Measurements from ENCODE around the gene TK2. TPM values are rescaled to one million over a fixed set of nuclear protein-coding genes. Genes with fewer than 3 reads are reported as not detected.
A peak's percentile ranks its signal among the peaks of the same experiment; 100 is the strongest.

Gene TK2
- total and polyA plus RNA-seq, 7 experiments from 2014 or later: 3.5 to 19.8 (median 6.4) TPM

DNA sequence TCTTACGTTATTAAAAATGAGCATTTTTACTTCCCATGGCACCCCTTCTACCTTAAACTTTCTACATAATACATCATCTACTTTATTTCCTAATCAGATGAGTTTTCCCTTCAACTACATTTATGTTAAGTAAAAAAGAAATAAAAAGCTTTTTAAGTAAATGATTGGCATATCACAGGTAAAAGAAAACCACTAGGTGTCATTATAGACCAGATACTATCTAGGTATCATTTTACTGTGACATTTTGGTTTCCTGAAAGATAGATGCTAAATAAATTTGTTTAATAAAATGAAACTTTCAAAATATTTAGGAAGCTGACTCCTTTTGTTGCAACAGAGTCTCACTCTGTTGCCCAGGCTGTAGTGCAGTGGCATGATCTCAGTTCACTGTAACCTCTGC lies 12.5 kb upstream of the TK2 start:
- peaks cover 31 to 67% (median 41%) of the 10 kb centered on the region in 7 donors for H3K4me1 Mint-ChIP-seq
- ChIA-PET CTCF (interaction anchor here (0.5 to 4.2 kb wide), 21 partner anchors 8 to 313 kb away, joined by 3 to 26 read pairs (median 5); partner anchors contain the start of genes CKLF, CMTM3 and TK2), POLR2A (interaction anchor here (1.1 to 3.6 kb wide), 3 partner anchors 10 to 46 kb away, joined by 3 to 28 read pairs (median 18); partner anchors contain the start of genes CKLF and CMTM3)
- no peak overlapping the region for H3K4me3 ChIP-seq (ENCODE audit: low read length)
- peaks cover 4 to 45% (median 6%) of the 10 kb centered on the region in 3 experiments for H3K36me3 ChIP-seq (ENCODE audit: control insufficient read depth in 2 of 3, insufficient read depth in 3 of 3, low read length in 3 of 3)
- peaks cover 22 to 46% of the 10 kb centered on the region in 2 donors for H3K4me1 ChIP-seq (ENCODE audit: control insufficient read depth in 2 of 2, insufficient read depth in 2 of 2, low read length in 2 of 2)
- H3K9me3 Mint-ChIP-seq: peaks cover 0 to 4% (median 0%) of the 10 kb centered on the region in 11 donors
- H3K9me3 ChIP-seq (ENCODE audit: control insufficient read depth in 2 of 3, low read length in 3 of 3): no peaks in the 10 kb centered on the region
- H3K27me3 Mint-ChIP-seq: no peaks in the 10 kb centered on the region
- no peak overlapping the region for H3K4me3 Mint-ChIP-seq
- intact Hi-C loops (cut with micrococcal nuclease): loop anchor here (1.0 to 5.0 kb wide), 8 partner anchors 14 to 306 kb away; partner anchors contain the start of genes CMTM3 (in 2 of the 2) and DYNC1LI2 (in 1 of the 2)
- no peaks in the 10 kb centered on the region for H3K27me3 ChIP-seq (ENCODE audit: control insufficient read depth in 2 of 2, insufficient read depth in 2 of 2, low read length in 2 of 2)
- ATAC-seq: peak; percentile 60
- peak overlapping the region in 5 of 9 donors; percentile 14 to 71 (median 26) for H3K27ac Mint-ChIP-seq
- peaks cover 1 to 55% (median 14%) of the 10 kb centered on the region in 5 donors for H3K36me3 Mint-ChIP-seq
- peak in 4 of 9 donors; percentile 21 to 53 (median 34) for DNase-seq
- no peak overlapping the region for H3K27ac ChIP-seq (ENCODE audit: low read depth, low read length)

DNA sequence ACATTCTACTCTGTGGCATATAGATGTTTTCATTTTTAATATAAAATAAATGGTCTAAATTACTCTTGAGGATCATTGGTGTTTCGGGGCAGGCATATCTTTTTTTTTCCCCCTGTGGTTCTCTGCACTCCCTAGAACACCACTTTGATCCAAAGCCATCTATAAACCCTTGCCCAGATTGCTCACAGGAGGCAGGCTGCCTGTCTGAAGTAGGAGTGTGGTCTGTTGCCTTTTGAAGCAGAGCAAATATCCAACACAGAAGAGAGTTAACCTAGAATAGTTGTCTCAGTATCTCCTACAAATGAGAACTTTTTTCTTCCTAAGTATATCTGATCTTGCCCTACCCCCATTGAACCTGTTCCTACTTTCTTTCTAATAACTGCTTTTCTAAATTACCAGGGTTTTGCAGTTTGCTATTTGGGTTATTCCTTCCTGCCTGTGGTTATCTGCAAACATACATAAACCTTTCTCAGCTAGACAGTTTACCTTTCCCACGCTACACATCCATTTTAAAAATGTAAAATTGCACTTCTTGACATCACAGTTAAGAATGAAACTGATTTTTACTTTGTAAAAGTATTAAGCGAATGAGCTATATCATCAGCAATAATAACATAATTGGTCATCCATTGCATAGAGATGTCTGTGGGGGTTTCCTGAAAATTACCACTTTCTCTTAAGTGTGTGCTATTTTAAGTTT lies 11.6 kb upstream of the TK2 start:
- Mint-ChIP-seq H3K4me3 (peak overlapping the region in 1 of 10 donors; percentile 63), H3K27ac (peak overlapping the region; percentile 12 to 89 (median 71)), H3K36me3 (peaks cover 4 to 47% (median 11%) of the 10 kb centered on the region in 5 donors), H3K4me1 (peaks cover 34 to 67% (median 47%) of the 10 kb centered on the region in 7 donors), H3K27me3 (no peaks in the 10 kb centered on the region), H3K9me3 (no peaks in the 10 kb centered on the region)
- ChIA-PET CTCF (interaction anchor here (0.5 to 4.2 kb wide), 13 partner anchors 10 to 314 kb away, joined by 3 to 26 read pairs (median 5); partner anchors contain the start of genes CKLF, CMTM3 and TK2), POLR2A (interaction anchor here (3.4 to 3.6 kb wide), 2 partner anchors 9 to 42 kb away, joined by 18 to 28 read pairs; partner anchors contain the start of genes CKLF and CMTM3)
- H3K27ac ChIP-seq (ENCODE audit: low read depth, low read length): peak overlapping the region; percentile 37
- H3K9me3 ChIP-seq (ENCODE audit: control insufficient read depth in 2 of 3, low read length in 3 of 3): no peaks in the 10 kb centered on the region
- intact Hi-C loops (cut with micrococcal nuclease): loop anchor here (1.0 to 5.0 kb wide), 8 partner anchors 15 to 307 kb away; partner anchors contain the start of genes CMTM3 (in 2 of the 2) and DYNC1LI2 (in 1 of the 2)
- H3K36me3 ChIP-seq (ENCODE audit: control insufficient read depth in 2 of 3, insufficient read depth in 3 of 3, low read length in 3 of 3): peaks cover 4 to 39% (median 6%) of the 10 kb centered on the region in 3 experiments
- H3K4me3 ChIP-seq (ENCODE audit: low read length): no peak overlapping the region
- ATAC-seq: no peak
- no peaks in the 10 kb centered on the region for H3K27me3 ChIP-seq (ENCODE audit: control insufficient read depth in 2 of 2, insufficient read depth in 2 of 2, low read length in 2 of 2)
- DNase-seq: no peak
- H3K4me1 ChIP-seq (ENCODE audit: control insufficient read depth in 2 of 2, insufficient read depth in 2 of 2, low read length in 2 of 2): peaks cover 22 to 53% of the 10 kb centered on the region in 2 donors

- no peak overlapping the region for H3K4me3 ChIP-seq (ENCODE audit: low read length)
- no peaks in the 10 kb centered on the region for H3K9me3 ChIP-seq (ENCODE audit: control insufficient read depth in 2 of 3, low read length in 3 of 3)
- DNase-seq: no peak
- POLR2A ChIA-PET: interaction anchor here (0.7 to 0.8 kb wide), 3 partner anchors 9 to 35 kb away, joined by 3 to 4 read pairs (median 3); no protein-coding TSS in a partner anchor
- no peaks in the 10 kb centered on the region for H3K9me3 Mint-ChIP-seq
- peaks cover 46 to 82% (median 61%) of the 10 kb centered on the region in 7 donors for H3K4me1 Mint-ChIP-seq
- CTCF ChIA-PET: interaction anchor here (0.6 to 1.8 kb wide), 9 partner anchors 12 to 153 kb away, joined by 3 to 5 read pairs (median 4); no protein-coding TSS in a partner anchor
- H3K36me3 Mint-ChIP-seq: peaks cover 0 to 47% (median 4%) of the 10 kb centered on the region in 5 donors
- peak overlapping the region in 2 of 10 donors; percentile 7 to 49 for H3K4me3 Mint-ChIP-seq
- H3K27ac ChIP-seq (ENCODE audit: low read depth, low read length): no peak overlapping the region
- peaks cover 24 to 62% of the 10 kb centered on the region in 2 donors for H3K4me1 ChIP-seq (ENCODE audit: control insufficient read depth in 2 of 2, insufficient read depth in 2 of 2, low read length in 2 of 2)
- H3K27me3 Mint-ChIP-seq: no peaks in the 10 kb centered on the region
- intact Hi-C loops (cut with micrococcal nuclease): loop anchor here (1.0 to 5.0 kb wide), 3 partner anchors 12 to 192 kb away; partner anchors contain the start of gene DYNC1LI2 (in 1 of the 2)
- no peak for ATAC-seq
- no peaks in the 10 kb centered on the region for H3K27me3 ChIP-seq (ENCODE audit: control insufficient read depth in 2 of 2, insufficient read depth in 2 of 2, low read length in 2 of 2)
- H3K27ac Mint-ChIP-seq: peak overlapping the region; percentile 29 to 90 (median 58)
- peaks cover 0 to 27% (median 4%) of the 10 kb centered on the region in 3 experiments for H3K36me3 ChIP-seq (ENCODE audit: control insufficient read depth in 2 of 3, insufficient read depth in 3 of 3, low read length in 3 of 3)
Measured at GRCh38 chr16:66560107-66560506, 10.2 kb upstream of the TK2 start.

DNA sequence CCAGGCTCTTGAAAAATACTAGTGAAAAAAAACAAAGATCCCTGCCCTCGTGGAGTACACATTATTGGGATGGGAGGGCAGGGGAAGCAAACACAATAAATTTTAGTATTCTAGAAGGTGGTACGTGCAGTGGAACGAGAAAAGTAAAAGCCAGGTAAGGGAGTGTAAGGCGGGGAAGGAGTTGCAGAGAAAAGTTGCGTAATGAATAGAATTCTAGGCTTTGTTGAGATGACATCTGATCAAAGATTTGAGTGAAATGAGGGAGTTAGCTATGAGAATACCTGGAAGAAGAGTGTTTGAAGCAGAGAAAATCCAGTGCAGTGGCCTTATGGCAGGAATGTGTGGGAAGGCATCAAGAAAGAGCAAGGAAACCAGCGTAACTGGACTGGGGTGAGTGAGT lies 4.6 kb upstream of the TK2 start:
- no peak for ATAC-seq
- DNase-seq: no peak
- Mint-ChIP-seq H3K9me3 (peaks cover 0 to 7% (median 0%) of the 10 kb centered on the region in 11 donors), H3K27me3 (peaks cover 0 to 2% (median 0%) of the 10 kb centered on the region in 5 donors), H3K27ac (peak overlapping the region in 7 of 9 donors; percentile 20 to 97 (median 89)), H3K36me3 (peaks cover 0 to 42% (median 4%) of the 10 kb centered on the region in 5 donors), H3K4me1 (peaks cover 54 to 77% (median 75%) of the 10 kb centered on the region in 7 donors), H3K4me3 (peak overlapping the region; percentile 21 to 99 (median 95))
- Histone ChIP-seq H3K27ac (ENCODE audit: low read depth, low read length) (peak overlapping the region; percentile 77), H3K9me3 (ENCODE audit: control insufficient read depth in 2 of 3, low read length in 3 of 3) (no peaks in the 10 kb centered on the region), H3K27me3 (ENCODE audit: control insufficient read depth in 2 of 2, insufficient read depth in 2 of 2, low read length in 2 of 2) (no peaks in the 10 kb centered on the region), H3K4me3 (ENCODE audit: low read length) (peak overlapping the region; percentile 94), H3K36me3 (ENCODE audit: control insufficient read depth in 2 of 3, insufficient read depth in 3 of 3, low read length in 3 of 3) (peaks cover 0 to 13% (median 0%) of the 10 kb centered on the region in 3 experiments), H3K4me1 (ENCODE audit: control insufficient read depth in 2 of 2, insufficient read depth in 2 of 2, low read length in 2 of 2) (peaks cover 42 to 73% of the 10 kb centered on the region in 2 donors)
- CTCF ChIA-PET: interaction anchor here (1.0 to 1.4 kb wide), 2 partner anchors 8 to 55 kb away, joined by 4 to 5 read pairs; no protein-coding TSS in a partner anchor
- POLR2A ChIA-PET: interaction anchor here (0.7 to 1.1 kb wide), 3 partner anchors 10 to 49 kb away, joined by 3 to 4 read pairs (median 3); no protein-coding TSS in a partner anchor
- intact Hi-C loops (cut with micrococcal nuclease): loop anchor here in 1 of 2 donors (5.0 kb wide), 3 partner anchors 98 to 328 kb away; partner anchors contain the start of genes CMTM4 and PDP2

- DNase-seq (no peak), ATAC-seq (no peak)
- H3K36me3 Mint-ChIP-seq: peaks cover 0 to 42% (median 4%) of the 10 kb centered on the region in 5 donors
- peaks cover 54 to 81% (median 75%) of the 10 kb centered on the region in 7 donors for H3K4me1 Mint-ChIP-seq
- Histone ChIP-seq H3K27me3 (ENCODE audit: control insufficient read depth in 2 of 2, insufficient read depth in 2 of 2, low read length in 2 of 2) (no peaks in the 10 kb centered on the region), H3K27ac (ENCODE audit: low read depth, low read length) (peak overlapping the region; percentile 77), H3K9me3 (ENCODE audit: control insufficient read depth in 2 of 3, low read length in 3 of 3) (no peaks in the 10 kb centered on the region), H3K4me3 (ENCODE audit: low read length) (peak overlapping the region; percentile 94), H3K36me3 (ENCODE audit: control insufficient read depth in 2 of 3, insufficient read depth in 3 of 3, low read length in 3 of 3) (peaks cover 0 to 9% (median 0%) of the 10 kb centered on the region in 3 experiments), H3K4me1 (ENCODE audit: control insufficient read depth in 2 of 2, insufficient read depth in 2 of 2, low read length in 2 of 2) (peaks cover 46 to 73% of the 10 kb centered on the region in 2 donors)
- peak overlapping the region in 8 of 9 donors; percentile 2 to 97 (median 94) for H3K27ac Mint-ChIP-seq
- peaks cover 0 to 2% (median 0%) of the 10 kb centered on the region in 5 donors for H3K27me3 Mint-ChIP-seq
- ChIA-PET CTCF (interaction anchor here (1.0 to 3.6 kb wide), 3 partner anchors 9 to 55 kb away, joined by 4 to 24 read pairs (median 5); no protein-coding TSS in a partner anchor), POLR2A (interaction anchor here (0.7 to 9.5 kb wide), 4 partner anchors 13 to 50 kb away, joined by 3 to 164 read pairs (median 3); no protein-coding TSS in a partner anchor)
- H3K9me3 Mint-ChIP-seq: peaks cover 0 to 7% (median 0%) of the 10 kb centered on the region in 11 donors
- intact Hi-C loops (cut with micrococcal nuclease): loop anchor here in 1 of 2 donors (5.0 kb wide), 3 partner anchors 98 to 328 kb away; partner anchors contain the start of genes CMTM4 and PDP2
- H3K4me3 Mint-ChIP-seq: peak overlapping the region; percentile 92 to 99 (median 95)
Measured at GRCh38 chr16:66554021-66554420, 4.1 kb upstream of the TK2 start.

Measured in naive thymus-derived CD4-positive, alpha-beta T cell (primary cell).